ENCODE results near the gene TGIF2.
"Not testable (repeated sequence)": the region's sequence is repeated elsewhere in the genome, so short reads cannot be mapped to it uniquely, and the experiment has no call there.

Gene TGIF2

DNA sequence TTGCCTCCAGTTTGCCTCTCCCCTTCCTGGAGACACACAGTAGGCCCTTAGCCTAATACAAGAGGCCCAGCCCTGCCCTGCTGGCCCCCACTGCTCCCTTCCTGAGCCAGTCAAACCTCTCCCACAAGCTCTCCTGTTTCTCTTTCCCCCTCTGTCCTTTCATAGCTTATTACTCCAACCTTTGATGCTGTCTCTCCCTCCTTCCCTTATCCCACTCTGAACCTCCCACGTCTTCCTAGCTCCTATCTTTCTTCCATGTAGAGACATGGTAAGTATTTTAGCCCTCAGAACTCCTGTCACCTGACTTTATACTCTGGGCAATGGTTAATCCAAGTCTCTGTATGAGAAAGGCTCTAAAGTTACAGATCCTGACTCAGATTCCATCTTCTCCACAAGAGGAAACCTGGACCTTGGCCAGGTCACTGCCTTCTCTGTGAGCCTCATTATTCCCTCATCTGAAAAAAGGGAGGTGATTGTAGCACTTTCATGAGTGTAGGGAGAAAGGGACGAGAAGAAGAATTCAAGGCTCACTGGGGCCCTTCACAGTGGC, 6.7 kb downstream of the TGIF2 start:
- no peak for DNase-seq

DNA sequence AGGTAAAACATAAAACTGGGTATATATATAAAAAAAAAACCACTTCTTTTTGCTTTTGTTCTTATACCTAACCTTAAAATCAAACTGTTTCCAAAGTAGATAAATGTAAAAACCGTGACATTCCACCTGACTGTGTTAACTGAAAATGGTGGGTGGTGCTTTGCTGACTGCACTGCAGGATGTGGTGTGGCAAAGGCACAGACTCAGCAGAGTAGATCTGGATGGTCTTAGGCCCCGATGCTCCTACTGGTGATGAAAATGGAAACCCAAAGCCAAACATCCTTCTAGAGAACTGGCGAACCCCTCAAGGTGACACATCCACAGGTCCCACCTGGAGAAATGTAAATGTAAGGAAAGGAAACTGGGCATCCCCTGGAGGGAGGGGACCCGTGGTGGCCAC, 8.9 kb downstream of the TGIF2 start:
- DNase-seq, result no peak

DNA sequence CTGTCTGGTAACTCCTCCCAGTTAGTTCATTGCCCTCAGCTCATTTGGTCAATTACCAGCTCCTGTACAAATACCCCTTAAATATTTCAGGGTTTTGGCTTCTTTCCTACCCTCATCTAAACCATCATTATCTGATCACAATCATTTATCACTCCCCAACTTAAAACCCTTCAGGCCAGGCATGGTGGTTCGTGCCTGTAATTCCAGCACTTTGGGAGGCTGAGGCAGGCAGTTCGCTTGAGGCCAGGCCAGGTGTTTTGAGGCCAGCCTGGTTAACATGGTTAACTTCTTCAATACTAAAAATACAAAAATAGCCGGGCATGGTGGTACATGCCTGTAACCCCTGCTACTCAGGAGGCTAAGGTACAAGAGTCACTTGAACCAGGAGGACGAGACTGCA, 9.4 kb downstream of the TGIF2 start:
- no peak for DNase-seq

DNA sequence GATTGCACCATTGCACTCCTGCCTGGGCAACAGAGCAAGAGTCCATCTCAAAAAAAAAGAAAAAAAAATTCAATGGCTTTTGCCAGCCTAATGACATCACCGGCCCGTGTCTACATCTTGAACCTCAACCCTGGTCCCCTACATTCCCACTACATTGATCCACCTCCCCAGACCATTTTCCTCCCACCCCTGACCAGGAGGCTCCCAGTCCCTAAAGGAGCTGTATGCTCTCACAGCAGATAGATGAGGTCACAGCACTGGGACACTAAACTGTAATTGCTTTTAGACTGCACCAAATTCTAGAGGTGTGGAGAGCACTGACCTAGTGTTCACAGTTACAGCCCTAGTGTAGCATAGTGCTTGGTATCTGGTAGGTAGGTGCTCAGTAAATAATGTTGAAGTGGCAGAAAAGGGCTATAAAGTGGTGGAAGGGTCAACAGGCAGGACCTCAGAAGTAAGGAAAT, 10.7 kb downstream of the TGIF2 start:
- DNase-seq, result no peak

DNA sequence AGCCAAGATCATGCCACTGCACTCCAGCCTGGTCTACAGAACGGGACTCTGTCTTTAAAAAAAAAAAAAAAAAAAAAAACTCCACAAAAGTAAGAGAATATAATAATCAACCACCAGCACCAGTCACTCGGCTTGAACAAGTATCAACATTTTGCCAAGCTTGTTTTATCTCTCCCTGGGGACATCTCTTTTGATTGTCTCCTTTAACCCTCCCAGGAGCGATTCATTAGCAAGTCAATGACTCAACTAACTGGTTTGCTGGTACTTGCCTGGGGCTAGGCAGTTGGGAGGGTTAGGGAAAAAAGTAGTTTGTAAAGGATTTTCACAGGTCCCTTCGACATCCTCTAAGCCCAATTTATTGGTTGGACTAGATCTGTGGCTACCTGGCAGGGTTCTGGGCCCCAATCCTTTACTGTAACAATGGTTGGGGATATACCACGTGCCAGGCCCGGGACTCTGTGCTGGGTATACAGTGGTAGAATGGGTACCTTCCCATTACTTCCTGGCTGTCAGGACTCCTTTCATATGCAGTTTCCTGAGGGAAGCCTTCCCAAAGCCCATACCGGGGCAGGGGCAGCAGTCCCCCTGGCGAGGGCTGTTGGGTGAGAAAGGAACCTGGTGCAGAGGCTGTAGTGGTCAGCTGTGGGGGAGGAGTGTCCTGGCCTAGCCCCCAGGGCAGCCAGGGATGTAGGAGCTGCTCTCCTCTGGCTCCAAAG, 12.2 kb downstream of the TGIF2 start:
- DNase-seq, result no peak

DNA sequence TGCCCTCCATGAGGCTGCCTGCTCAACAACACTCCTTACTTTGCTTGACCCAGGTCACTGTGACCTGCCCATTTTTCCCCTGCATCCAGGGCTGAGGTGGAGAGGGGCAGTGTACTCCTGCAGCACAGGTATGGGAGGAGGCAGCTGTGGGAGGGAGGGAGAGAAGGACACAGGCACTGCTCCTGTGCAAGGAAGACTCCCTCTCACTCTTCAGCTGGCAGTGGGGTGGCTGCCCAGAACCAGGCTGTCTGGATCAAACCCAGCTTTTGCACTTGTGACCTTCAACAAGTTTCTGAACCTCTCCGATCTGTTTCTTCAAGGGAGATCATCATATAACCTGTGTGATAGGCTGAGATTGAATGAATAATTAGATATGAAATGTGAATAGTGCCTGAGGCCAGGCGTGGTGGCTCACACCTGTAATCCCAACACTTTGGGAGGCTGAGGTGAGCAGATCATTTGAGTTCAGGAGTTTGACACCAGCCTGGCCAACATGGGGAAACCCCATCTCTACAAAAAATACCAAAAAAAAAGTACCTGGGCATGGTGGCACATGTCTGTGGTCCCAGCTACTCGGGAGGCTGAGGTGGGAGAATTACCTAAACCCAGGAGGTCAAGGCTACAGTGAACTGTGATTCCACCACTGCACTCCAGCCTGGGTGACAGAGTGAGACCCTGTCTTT, 14.1 kb downstream of the TGIF2 start:
- no peak for DNase-seq

DNA sequence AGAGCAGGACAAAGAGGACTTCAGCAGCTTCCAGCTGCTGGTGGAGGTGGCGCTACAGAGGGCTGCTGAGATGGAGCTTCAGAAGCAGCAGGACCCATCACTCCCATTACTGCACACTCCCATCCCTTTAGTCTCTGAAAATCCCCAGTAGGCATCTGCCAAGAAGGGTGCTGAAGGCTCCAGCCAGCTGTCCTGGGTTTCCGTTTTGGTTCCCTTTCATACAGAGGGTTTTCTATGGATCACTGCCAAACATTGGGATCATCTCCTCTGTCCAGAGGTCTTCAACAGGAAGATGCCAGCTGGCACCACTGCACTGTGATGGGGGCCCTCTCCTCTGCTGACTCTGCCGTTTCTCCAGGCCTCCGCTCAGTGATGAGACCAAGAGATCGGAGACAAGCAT, 17.9 kb downstream of the TGIF2 start:
- no peak for DNase-seq

DNA sequence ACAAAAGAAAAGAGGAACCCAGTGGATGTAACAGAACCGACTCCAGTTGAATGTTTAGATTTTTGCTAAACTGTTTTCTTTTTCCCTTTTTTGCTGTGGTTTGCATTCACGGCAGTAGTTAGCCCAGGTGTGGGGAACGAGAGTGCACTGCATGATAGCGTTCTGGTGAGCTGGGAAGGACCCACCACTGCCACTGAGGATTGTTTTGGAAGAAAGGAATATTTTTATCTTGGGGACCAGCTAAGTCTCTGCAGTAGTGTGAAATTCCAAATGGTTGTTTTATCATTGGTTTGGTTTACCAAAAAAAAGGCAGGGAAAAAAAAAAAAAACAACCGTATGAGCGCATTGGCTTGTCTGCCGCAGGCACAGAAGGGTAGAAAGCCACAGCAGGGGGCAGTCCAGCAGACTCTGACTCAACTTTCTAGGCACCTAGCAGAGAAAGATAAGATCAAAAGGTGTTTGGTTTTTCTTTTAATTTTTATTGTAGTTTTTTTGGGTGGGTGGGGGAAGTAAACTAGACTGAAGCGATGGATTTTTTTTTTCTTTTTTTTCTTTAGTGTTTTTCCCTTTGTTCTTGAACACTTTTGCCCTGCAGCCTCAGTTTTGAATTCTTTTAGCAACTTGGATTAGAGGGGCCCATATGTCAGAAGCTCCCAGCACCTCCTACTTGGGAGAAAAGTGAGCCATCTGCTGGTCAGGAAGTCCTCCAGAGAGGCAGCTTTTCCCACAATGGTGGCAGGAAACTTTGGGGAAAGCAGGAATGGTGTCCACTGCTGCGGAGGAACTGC, 18.7 kb downstream of the TGIF2 start:
- DNase-seq, result peak in 1 of 4 experiments; percentile 14

DNA sequence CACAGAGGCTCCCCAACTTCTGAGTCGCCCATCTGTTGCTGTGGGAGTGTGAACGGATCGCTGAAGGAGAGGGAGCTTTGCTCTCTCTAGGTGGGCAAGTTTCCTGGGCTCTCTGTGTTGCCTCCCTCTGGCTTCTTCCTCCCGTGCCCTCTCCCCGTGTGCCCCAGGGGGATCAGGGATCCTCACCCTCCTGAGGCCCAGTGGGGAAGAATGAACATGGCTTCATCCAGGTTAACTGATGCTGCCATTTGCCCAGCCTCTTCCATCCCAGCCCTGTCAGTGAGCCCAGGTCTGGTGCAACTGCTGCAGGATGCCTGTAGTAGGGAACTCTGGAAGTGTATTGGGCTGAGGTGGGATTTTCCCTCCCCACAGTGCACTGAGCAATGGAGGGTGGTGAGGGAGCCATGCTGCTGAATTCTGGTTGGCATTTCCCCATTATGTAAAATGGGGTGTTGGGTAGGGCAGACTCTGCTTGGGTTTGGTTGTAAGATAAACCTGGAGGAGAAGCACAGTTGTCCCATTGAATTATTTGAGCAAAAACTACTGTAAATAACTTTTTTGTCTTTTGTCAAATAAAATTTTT, 20.0 kb downstream of the TGIF2 start:
- no peak for DNase-seq

DNA sequence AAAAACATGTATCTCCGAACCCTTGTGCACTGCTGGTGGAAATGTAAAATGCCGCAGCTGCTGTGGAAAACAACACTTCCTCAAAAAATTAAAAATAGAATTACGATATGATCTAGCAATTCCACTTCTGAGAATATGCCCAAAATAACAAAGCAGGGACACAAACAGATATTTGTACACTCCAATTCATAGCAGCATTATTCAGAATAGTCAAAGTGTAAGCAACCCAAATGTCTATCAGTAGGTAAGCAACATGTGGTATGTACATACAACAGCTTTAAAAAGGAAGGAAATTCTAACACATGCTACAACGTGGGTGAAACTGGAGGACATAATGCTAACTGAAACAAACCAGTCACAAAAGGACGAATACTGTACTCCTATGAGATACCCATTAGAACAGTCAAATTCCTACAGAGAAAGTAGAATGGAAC, 26.5 kb downstream of the TGIF2 start:
- DNase-seq, result no peak

DNA sequence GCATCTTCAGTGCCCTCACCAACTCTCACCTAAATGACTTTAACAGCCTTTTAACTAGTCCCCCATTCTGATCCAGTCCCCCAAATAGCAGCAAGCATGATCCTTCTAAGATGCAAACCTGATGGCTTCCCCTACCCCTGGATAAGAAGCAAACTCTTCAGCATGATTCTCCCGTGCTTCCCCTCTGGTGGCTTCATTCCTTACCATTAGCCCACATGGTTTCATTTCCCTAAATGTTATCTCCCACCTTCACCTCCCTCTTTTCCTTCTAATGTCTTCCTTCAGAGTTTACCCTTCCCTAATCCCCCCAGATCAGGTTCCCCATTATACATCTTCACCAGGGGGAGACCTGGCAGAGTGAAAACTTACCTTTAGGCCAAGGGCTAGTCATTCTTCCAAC, 28.1 kb downstream of the TGIF2 start:
- DNase-seq, result no peak

DNA sequence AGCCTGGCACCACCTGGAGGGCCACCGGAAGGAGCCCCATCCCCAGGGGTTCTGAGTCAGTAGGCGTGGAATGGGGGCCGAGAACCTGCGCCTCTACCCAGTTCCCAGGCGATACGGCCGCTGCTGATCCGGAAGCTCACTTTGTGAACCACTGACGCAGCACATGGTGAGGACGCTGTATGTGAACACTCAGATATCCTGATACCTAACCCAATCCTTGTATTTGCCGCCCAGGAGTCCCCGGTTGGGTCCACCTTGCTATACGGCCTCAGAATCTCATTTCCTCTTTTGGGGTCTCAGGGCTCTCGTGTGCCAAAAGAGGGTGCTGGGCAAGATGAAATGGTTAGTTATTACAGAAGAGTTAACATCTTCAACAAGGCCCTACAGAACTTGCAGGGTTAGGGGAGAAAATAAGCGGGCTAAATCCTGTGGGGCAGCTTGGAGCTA, 31.6 kb downstream of the TGIF2 start:
- DNase-seq, result peak in 2 of 4 experiments; percentile 27 to 32

DNA sequence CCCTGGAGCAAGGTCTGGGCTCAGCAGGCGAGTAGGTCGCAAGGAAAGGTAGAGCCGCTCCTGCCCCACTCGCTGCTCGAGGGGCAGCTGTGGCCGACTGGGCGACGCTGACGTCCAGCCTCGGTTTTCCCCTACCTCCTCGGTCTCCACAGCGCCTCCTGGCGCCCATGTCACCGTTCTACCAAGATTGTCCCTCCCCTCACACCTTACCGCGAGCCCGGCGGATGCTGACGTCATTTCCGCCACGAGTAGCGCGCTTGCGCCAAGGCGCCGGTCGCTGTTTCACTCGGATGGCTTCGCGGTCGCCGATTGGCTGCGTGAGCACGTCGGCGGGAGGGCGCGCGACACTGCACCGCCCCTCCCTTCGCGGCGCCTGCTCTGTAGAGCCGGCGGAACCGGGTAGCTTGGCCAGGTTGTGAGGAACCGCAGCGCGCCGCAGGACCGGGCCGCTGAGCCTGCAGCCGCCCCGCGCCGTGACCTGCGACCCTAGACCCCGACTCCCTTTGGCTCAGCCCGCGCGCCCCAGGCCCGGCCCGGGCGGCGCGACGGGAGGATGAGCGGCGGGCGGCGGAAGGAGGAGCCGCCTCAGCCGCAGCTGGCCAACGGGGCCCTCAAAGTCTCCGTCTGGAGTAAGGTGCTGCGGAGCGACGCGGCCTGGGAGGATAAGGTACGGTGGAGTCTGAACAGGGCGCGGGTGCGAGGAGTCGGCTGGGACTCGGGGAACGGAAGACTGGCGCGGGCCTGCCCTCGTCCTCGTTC, 32.2 kb downstream of the TGIF2 start, which contains the start of gene RAB5IF:
Gene RAB5IF, plus strand, starts transcription at position 381 of the 759 bp plus-strand sequence. Its CDS starts 173 bp downstream, at position 554.
- peak; percentile 98 to 99 (median 99) for DNase-seq

DNA sequence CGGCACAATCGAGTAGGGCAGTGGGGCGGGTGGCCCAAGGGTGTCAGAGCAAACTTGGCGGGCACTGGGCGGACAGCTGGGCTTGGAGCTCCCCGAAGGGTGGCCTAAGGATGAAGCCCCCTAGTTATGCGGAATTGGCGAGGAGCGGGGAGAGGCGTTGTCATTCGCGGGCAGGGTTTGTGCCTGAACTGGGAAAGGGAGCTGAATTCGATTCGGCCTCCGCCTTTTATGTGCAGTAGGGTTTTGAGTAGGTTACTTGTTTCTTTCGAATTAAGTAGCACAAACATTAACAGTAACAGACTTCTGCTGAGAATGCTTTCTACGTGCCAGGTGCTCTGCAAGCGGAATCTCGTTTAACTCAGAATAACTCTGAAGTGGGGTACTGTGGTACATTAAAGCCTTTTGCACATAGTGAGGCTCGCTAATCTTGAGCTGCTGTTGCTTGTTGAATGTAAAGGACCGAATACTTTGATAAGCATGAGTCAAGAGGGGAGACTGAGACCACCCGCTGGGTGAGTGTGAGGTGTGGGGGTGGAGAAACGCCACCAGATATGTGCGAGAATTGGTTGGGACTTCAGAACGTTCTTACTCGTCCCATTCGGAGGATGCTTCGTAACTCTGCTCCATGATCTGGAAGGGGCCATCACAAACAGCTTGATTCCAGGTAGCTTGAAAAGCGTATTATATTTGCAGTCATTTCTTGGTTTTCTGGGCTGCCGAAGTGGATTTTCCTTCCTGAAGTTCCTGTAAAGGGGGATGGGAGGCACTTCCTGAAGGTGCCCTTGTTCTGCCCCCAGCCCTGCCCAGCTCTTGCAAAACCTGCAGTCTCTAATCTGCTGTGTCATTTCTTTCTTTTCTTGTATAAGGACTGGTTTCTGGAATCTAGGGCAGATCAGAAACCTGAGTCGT, 33.0 kb downstream of the TGIF2 start:
- peak in 2 of 4 experiments; percentile 22 to 36 for DNase-seq

DNA sequence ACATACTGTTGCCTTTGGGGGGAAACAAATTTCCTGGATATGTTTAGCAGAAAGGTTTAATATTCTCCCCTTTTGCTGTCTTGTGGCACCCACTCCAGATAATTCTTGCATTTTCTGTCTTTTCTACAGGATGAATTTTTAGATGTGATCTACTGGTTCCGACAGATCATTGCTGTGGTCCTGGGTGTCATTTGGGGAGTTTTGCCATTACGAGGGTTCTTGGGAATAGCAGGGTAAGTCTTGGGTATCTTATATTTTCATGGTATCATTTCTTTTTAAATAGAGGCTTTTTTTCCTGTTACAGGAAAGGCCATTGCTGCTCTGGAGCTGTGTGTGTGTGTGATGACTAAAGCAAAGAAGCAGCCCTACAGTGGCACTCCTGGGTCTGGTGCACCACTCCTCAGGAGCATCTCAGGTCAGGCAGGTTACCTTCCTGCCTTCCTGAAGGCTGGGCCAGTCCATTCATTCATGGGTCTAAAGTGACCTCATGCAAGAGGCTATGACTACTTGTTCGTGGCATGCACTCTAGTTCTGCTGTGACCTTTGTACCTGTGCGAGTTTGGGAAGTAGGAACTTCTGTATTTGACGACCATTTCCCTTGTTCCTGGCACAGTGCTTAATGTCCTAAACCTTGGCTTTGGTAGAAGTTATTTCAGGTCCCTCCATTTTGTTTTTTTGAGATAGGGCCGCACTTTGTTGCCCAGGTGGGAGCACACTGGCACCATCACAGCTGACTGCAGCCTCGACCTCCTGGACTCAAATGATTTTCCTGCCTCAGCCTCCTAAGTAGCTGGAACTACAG, 34.4 kb downstream of the TGIF2 start:
- DNase-seq, result no peak

DNA sequence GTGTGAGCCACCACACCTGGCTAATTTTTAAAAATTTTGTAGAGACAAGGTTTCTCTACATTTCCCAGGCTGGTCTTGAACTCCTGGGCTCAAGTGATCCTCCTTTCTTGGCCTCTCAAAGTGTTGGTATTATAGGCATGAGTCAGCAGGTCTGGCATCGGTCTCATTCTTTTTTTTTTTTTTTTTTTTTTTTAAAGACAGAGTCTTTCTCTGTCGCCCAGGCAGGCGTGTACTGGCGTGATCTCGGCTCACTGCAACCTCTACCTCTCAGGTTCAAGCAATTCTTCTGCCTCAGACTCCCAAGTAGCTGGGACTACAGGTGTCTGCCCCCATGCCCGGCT, 35.0 kb downstream of the TGIF2 start:
- not testable (repeated sequence) for DNase-seq

DNA sequence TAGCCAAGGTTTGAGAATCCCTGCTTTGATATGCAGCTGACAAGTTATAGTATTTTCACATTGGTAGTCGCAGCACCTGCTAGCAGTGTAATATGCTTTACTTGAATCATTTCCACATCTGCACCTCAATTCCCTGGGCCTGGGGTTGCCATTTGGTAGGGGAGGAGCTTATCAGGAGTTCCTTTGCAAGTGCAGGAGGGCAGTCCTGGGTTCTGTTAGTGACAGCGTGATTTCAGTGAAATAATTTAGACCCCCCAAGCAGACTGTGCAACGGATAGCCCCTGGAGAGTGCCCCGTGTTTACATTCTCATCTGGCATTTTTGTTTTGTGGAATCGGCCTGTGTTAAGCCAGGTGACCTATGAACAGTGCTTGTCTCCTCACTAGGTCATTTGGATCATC, 38.2 kb downstream of the TGIF2 start:
- no peak for DNase-seq

DNA sequence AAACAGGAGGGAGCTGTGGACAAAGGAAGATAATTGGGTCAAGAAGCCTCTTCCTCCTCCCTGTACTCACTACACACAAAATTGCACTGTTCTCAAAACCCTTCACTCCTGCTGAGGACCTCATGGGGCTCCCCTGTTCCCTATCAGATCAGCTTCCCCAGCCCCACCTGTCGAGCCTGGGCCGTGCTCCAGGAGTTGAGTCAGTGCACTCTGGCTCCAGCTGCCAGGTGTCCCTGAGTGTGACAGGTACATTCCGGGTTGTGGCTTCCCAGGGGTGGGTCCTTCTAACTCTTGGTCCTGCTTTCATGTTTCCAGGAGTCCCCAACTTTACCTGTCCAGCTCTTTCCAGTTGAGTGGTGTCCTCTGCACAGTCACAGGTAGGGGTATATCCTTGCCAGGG, 40.6 kb downstream of the TGIF2 start:
- DNase-seq, result no peak

DNA sequence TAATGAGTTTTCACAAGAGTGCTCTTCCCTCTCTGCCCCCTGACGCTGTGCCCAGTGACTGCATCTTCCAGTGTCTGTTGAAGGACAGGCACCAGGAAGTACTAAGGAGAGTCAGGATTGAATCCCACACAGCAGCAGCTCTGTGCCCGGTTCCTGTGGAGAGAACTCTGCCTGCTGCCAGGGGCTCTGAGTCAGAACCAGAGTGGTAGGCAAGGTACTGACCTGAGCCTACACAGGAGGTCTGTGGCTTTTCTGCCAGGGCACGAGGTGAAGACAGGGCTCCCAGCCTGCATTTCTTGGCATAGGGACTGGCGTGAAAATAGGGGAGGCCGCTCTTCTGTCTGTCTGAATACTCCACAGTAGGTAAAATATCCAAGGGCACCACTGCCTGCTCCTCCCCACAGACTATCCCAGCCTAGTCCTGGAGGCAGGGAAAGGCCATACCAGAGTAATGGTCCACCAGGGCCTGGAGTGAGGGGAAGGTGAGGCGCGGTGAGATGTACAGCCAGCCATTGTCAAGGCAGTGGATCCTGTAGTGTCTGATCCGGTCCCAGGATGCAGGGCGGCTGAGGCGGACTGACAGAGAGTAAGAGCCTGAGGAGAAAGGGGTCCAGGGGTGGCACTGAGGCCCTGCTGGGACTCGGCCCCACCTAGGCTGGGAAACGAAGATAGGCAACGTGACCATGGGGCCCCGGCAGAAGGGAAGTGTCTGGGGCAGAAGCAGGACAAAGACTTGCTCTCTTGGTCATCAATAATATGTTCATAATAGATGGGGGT, 41.6 kb downstream of the TGIF2 start:
- no peak for DNase-seq
